Measurements from ENCODE around the gene MESD. TPM values are rescaled to one million over a fixed set of nuclear protein-coding genes. Genes with fewer than 3 reads are reported as not detected.
A peak's percentile ranks its signal among the peaks of the same experiment; 100 is the strongest.

The MESD gene
- total RNA-seq, 1 donor from 2014 or later: 13.5 TPM

DNA sequence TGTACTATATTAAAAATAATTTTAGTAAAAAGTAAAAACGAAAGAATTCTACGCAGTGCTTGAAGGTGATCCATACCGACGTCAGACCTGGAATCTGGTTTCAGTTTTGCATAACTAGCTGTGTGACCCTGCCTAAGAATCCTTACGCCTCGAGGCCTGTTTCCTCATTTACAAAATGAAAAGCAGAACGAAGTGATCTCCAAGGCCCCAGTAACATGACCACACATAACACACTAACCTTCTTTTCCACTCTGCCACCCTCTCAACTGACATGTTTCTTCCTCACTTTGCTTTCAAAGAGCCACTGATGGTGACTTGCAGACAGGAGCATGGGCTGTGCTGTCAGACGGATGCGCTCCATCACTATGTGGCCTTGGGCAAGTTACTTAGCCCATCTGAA, 4.8 kb downstream of the MESD start:
- H3K27me3 ChIP-seq (ENCODE audit: low read depth): no peaks in the 10 kb centered on the region
- TF ChIP-seq, protein P1, sequence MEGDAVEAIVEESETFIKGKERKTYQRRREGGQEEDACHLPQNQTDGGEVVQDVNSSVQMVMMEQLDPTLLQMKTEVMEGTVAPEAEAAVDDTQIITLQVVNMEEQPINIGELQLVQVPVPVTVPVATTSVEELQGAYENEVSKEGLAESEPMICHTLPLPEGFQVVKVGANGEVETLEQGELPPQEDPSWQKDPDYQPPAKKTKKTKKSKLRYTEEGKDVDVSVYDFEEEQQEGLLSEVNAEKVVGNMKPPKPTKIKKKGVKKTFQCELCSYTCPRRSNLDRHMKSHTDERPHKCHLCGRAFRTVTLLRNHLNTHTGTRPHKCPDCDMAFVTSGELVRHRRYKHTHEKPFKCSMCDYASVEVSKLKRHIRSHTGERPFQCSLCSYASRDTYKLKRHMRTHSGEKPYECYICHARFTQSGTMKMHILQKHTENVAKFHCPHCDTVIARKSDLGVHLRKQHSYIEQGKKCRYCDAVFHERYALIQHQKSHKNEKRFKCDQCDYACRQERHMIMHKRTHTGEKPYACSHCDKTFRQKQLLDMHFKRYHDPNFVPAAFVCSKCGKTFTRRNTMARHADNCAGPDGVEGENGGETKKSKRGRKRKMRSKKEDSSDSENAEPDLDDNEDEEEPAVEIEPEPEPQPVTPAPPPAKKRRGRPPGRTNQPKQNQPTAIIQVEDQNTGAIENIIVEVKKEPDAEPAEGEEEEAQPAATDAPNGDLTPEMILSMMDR (IDR thresholded peaks at IDR 0.05; ENCODE audit: borderline replicate concordance): no peak
- no peaks in the 10 kb centered on the region for H3K9me3 ChIP-seq (replicated peaks)
- intact Hi-C loops (cut with micrococcal nuclease): no loop called here
- DNase-seq: no peak
- H3K27ac ChIP-seq (replicated peaks): peak overlapping the region; percentile 34
- H3K4me3 ChIP-seq: no peak overlapping the region
- peaks cover 61% of the 10 kb centered on the region for H3K4me1 ChIP-seq
- H3K36me3 ChIP-seq: peaks cover 19% of the 10 kb centered on the region

DNA sequence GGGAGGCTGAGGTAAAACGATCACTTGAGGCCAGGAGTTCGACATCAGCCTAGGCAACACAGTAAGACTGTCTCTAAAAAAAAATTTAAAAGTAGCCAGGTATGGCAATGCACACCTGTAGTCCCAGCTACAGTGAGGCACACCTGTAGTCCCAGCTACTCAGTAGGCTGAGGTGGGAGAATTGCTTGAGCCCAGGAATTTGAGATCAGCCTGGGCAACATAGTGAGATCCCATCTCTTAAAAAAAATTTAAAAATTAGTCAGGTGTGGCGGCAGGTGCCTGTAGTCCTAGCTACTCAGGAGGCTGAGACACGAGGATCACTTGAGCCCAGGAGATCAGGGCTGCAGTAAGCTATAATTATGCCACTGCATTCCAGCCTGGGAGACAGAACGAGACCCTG, 6.8 kb downstream of the MESD start:
- Histone ChIP-seq H3K4me3 (no peak overlapping the region), H3K27ac (replicated peaks) (no peak overlapping the region), H3K27me3 (ENCODE audit: low read depth) (no peaks in the 10 kb centered on the region), H3K36me3 (peaks cover 35% of the 10 kb centered on the region), H3K4me1 (peaks cover 62% of the 10 kb centered on the region), H3K9me3 (replicated peaks) (no peaks in the 10 kb centered on the region)
- DNase-seq: no peak
- intact Hi-C loops (cut with micrococcal nuclease): no loop called here
- TF ChIP-seq, protein P1 (IDR thresholded peaks at IDR 0.05; ENCODE audit: borderline replicate concordance): no peak

DNA sequence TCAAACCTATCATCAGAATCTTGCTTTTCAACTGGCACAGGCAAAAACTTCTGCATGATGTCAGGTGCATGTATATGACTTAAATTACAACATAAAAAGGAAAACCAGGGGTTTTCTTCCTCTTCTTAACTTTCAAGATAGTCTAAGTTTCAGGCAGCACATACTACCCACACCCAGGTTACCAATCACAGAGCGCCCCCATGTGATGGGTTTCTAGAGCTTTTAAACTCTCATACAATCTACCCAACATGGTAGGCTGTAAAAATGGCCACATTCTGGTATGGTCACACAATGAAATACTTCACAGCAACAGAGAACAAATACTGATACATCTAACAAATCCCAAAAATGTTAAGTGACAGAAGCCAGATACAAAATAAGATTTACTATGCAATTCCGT, 7.4 kb downstream of the MESD start:
- intact Hi-C loops (cut with micrococcal nuclease): no loop called here
- Histone ChIP-seq H3K4me1 (peaks cover 62% of the 10 kb centered on the region), H3K27ac (replicated peaks) (no peak overlapping the region), H3K27me3 (ENCODE audit: low read depth) (no peaks in the 10 kb centered on the region), H3K36me3 (peaks cover 35% of the 10 kb centered on the region), H3K4me3 (no peak overlapping the region), H3K9me3 (replicated peaks) (no peaks in the 10 kb centered on the region)
- no peak for DNase-seq
- TF ChIP-seq, protein P1 (IDR thresholded peaks at IDR 0.05; ENCODE audit: borderline replicate concordance): no peak

DNA sequence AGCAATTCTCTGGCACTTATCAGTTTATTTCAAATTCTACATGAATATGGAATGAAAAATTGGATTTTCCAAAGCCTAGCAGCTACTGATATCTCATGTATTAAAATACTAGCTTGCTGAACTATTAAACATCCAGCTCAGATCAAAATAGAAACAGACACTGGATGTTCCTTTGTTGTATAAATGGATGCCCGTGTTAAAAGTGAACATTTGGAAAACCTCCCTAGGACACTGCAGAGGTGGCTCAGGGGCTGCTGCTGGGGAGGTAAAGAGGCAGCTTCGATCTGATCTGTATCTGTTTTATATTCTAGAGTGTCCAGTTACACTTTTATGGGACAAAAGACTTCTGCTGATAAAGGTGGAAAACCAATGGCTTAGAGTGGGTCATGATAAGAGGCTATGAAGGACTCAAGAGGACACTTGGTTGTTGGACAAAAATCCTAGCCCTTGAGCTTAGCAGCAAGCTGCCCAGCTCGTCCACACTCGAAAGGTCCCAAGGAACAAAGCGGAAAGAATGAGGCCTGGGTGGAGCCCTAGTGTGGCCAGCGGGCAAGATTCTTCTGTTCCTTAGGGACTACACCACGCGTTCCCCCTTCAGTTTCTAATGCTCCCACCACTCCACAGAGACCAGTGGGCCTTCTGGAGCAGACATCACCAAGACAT, 9.9 kb downstream of the MESD start:
- Histone ChIP-seq H3K27ac (replicated peaks) (peak overlapping the region; percentile 29), H3K9me3 (replicated peaks) (no peaks in the 10 kb centered on the region), H3K36me3 (peaks cover 35% of the 10 kb centered on the region), H3K27me3 (ENCODE audit: low read depth) (no peaks in the 10 kb centered on the region), H3K4me1 (peaks cover 40% of the 10 kb centered on the region), H3K4me3 (no peak overlapping the region)
- TF ChIP-seq, protein P1 (IDR thresholded peaks at IDR 0.05; ENCODE audit: borderline replicate concordance): no peak
- intact Hi-C loops (cut with micrococcal nuclease): no loop called here
- no peak for DNase-seq

DNA sequence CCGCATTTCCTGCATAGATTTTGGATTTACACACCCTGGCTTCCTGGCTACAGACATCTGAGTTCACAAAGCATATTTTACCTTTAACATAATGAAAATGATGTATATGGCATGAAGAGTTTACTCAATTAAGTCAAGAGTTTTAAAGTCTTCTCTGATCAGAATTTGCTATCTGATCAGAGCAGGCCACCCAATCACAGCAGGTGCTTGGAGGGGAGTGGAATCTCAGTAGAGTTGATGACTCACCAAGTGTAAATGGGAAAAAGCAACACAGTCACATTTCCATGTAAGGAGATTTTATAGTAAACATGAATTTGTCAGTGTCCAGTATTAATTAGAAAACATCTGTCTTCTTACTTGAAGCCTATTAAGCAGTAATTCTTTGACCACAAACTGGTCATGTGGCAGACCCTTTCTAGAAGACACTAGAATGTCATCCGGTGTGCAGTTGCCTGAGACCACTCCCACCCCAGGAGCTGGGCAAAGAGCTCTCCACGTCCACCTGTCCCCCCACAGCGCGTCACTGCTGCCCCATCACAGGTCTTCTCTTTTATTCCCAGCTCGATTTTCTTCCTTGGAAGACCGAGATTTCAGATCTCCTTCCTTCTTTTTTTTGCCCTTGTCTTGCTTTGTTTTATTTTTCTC, 10.8 kb downstream of the MESD start:
- no peak overlapping the region for H3K27ac ChIP-seq (replicated peaks)
- DNase-seq: no peak
- H3K9me3 ChIP-seq (replicated peaks): no peaks in the 10 kb centered on the region
- no peak overlapping the region for H3K4me3 ChIP-seq
- TF ChIP-seq, protein P1 (IDR thresholded peaks at IDR 0.05; ENCODE audit: borderline replicate concordance): no peak
- H3K36me3 ChIP-seq: peaks cover 35% of the 10 kb centered on the region
- H3K27me3 ChIP-seq (ENCODE audit: low read depth): no peaks in the 10 kb centered on the region
- H3K4me1 ChIP-seq: peaks cover 32% of the 10 kb centered on the region
- intact Hi-C loops (cut with micrococcal nuclease): no loop called here
